Measurements from ENCODE around the gene GPATCH8.
"Not testable (repeated sequence)": the region's sequence is repeated elsewhere in the genome, so short reads cannot be mapped to it uniquely, and the experiment has no call there.

GPATCH8 gene

DNA sequence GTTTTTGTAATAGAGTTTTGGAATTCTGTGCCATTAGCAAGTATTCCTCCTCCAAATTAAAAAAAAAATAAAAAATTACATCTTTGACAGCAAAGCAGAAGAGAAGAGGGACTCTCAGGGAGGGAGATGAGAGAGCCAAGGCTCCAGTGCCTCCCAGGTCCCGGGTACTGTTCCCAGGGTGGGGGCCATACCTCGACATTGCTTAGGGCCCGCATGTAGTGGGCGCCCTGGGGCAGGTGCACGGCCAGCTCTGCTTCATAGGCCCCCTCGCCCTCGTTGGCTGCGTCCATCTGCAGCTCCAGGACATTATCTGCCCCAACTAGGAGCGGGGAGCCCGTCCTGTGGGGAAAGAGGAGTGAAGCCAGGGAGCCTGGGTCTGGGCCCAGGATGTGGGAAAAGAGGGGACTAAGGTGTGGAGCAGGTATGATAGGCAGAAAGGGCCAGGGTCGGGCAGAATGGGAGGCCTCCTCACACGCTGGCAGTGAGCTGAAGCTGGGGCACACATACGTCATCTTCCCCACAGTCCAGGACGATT, 125.0 kb downstream of the GPATCH8 start:
- DNase-seq (ENCODE audit: extremely low read depth in 1 of 2, low read depth in 1 of 2) = no peak

DNA sequence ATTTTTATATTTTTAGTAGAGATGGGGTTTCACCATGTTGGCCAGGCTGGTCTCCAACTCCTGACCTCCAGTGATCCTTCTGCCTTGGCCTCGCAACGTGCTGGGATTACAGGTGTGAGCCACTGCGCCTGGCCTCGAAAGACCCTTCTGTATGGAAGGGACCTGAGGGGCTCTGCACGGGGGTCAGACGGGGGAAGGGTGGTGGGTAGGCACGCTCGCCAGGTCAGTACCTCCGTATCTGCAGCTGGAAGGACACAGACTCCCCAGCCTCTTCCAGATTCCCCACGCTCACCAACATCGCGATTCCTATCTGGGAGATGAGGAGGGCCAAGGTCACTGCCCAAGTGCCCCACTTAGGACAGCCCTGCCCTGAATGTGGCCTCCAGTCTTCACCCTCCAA, 126.4 kb downstream of the GPATCH8 start:
- DNase-seq (ENCODE audit: extremely low read depth in 1 of 2, low read depth in 1 of 2) = no peak

GRCh38 chr17:44376124-44376523, 127.1 kb downstream of the GPATCH8 start:
- no peak for DNase-seq (ENCODE audit: extremely low read depth in 1 of 2, low read depth in 1 of 2)

- DNase-seq (ENCODE audit: extremely low read depth in 1 of 2, low read depth in 1 of 2) = no peak
Measured at GRCh38 chr17:44375196-44376017, 127.8 kb downstream of the GPATCH8 start.

DNA sequence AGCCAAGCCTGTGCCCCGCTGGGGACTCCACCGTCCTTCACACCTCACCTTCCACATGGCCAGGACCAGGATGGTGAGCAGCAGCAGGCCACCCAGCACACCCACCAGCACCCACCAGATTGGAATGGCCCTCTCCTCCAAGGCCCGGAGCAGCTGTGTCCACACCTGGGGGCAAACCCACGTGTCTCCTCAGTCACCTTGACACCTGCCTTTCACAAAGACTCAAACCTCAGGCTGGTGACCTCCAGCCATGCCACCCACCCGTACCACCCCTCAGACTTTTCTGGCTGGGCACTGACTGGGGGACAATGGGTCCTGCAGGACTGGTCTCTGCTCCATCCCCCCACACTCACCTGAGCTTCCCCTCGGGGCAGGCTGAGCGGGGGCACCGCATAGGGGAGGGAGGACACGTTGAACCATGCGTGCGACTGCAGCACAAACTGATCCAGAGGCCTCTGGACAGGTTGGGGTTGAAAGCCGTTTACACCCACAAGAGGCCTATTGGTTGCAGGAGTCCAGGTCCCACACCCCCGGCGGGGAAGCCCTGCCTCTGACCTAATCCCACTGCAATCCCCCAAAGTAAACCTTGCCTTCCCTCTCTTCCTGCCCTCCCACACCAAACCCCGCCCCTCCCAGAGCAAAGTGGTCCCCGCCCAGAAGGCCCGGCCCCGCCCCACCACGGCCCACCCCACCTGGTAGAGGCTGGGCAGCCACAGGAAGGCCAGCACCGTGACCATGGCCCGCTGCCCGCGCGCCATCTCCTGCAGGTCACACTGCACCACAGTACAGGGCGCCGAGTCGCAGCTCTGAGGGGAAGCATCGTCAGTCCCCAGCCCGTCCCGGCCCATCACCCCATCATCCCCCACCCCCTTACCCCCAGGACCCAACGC, 128.7 kb downstream of the GPATCH8 start:
- no peak for DNase-seq (ENCODE audit: extremely low read depth in 1 of 2, low read depth in 1 of 2)

DNA sequence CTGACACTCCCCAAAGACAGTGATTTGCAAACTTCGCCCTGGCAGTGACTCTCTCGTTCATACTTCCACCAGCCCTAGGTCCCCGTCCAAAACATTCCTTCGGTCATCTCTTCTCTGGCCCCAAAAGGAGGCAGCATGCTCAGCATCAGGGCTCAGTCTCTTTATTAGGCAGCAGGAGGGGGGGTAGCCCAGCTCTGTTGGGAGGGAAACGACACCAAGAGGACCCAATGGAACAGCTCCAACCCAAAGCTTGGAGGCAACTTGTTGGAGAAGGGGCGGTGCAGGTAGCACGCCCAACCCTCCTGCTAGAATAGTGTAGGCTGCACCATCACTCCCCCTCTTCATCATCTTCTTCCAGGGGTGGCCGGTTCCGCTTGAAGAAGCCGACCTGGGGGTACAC, 131.2 kb downstream of the GPATCH8 start:
- no peak for DNase-seq (ENCODE audit: extremely low read depth in 1 of 2, low read depth in 1 of 2)

- DNase-seq (ENCODE audit: extremely low read depth in 1 of 2, low read depth in 1 of 2) = not testable (repeated sequence)
Measured at GRCh38 chr17:44369414-44370023, 133.7 kb downstream of the GPATCH8 start.

DNA sequence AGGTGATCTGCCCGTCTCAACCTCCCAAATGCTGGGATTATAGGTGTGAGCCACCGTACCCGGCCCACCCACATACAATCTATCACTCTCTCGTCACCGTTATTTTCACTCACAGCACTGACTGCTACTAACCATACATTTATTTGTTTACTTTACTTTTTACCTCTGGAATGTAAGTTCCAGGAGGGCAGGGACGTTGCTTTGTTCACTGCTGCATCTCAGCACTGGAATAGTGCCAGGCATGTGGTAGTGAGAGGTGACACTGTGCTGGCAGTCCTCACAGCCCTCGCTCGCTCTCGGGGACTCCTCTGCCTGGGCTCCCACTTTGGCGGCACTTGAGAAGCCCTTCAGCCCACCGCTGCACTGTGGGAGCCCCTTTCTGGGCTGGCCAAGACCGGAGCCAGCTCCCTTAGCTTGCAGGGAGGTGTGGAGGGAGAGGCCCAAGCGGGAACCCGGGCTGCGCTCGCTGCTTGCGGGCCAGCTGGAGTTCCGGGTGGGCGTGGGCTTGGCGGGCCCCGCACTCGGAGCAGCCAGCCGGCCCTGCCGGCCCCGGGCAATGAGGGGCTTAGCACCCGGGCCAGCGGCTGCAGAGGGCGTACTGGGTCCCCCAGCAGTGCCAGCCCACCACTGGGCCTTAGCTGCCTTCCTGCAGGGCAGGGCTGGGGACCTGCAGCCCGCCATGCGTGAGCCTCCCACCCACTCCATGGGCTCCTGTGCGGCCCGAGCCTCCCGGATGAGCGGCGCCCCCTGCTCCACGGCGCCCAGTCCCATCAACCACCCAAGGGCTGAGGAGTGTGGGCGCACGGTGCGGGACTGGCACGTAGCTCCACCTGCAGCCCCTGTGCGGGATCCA, 134.6 kb downstream of the GPATCH8 start:
- DNase-seq (ENCODE audit: extremely low read depth in 1 of 2, low read depth in 1 of 2) = not testable (repeated sequence)

DNA sequence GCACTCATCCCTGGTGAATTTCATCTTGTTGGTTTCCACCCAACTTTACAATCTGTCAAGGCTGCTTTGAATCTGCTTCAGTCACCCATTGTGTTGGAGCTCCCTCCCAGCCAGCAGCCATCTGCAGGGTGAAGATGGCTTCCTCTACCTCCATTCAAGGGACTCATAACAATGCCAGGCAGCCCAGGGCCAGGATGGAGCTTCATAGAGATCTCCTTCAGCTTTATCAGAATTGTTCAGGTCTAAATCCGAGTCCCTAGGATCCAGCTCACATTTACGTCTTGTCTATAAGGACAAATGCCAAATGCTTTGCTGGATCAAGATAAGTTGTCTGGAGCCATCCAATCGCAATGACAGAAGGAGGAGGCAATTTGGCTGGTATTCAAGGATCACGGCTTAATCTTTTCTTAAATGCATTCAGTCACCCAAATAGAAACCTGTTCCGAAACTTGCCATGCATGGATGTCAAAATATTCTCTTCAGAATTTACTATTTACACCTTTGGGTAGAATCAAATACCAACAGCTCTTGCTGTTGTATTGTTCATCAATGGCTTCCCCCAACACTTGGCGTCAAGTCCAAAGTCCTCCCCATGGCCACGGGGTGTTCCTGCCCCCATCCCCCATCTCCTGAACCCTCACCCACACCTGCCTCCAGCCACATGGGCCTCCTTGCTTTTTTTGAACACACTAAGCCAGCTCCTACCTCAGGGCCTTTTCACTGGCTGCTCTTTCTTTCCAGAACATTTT, 135.8 kb downstream of the GPATCH8 start:
- no peak for DNase-seq (ENCODE audit: extremely low read depth in 1 of 2, low read depth in 1 of 2)

DNA sequence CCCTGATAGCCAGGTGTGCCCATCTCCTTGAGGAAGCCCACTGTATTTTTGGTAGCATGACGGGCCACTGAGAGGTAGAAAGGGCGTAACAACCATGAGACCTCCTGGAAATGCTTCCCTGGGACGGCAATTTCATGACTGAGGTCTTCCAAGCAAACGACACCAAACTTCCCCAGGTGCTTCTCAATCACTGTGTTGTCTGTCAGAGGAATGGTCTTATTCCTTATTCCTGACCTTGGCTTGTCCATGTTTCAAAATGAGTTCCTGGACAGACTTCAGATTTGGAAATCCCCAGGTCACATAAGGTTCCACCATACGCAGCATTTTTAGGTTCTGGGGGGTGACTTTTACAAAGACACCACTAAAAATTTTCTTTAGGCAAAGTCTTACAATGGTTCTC, 138.2 kb downstream of the GPATCH8 start:
- not testable (repeated sequence) for DNase-seq (ENCODE audit: extremely low read depth in 1 of 2, low read depth in 1 of 2)

DNA sequence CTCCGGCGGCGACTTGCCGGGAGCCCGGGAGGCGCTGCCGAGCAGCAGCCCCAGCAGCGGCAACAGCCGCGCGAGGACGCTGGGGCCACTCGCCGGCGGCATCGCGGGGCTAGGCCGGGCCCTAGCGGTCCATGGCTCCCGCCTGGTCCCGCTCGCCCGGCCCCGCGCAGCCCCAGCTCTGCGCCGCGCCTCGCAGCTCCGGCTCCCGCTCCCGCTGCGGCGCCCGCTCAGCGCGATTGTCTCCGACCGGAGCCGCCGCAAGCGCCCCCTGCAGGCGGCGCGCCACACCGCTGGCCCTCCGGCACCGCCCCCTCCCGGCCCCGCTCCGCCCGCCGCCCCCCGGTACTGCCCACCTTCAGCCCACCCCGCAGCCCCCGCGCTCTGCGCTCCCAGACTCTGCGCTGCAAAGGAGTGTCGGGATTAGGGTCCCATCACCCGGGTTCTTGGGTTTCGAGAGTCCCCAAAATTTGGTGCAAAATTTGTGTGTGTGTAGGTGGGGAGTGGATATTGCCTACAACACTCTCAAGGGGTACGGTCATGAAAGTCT, 139.5 kb downstream of the GPATCH8 start, which contains the start of gene FAM171A2:
Gene FAM171A2 (minus strand): TSS at position 241 of the 547 bp plus-strand sequence. CDS start 139 bp downstream, at position 102.
- peak; percentile 31 to 48 for DNase-seq (ENCODE audit: extremely low read depth in 1 of 2, low read depth in 1 of 2)

DNA sequence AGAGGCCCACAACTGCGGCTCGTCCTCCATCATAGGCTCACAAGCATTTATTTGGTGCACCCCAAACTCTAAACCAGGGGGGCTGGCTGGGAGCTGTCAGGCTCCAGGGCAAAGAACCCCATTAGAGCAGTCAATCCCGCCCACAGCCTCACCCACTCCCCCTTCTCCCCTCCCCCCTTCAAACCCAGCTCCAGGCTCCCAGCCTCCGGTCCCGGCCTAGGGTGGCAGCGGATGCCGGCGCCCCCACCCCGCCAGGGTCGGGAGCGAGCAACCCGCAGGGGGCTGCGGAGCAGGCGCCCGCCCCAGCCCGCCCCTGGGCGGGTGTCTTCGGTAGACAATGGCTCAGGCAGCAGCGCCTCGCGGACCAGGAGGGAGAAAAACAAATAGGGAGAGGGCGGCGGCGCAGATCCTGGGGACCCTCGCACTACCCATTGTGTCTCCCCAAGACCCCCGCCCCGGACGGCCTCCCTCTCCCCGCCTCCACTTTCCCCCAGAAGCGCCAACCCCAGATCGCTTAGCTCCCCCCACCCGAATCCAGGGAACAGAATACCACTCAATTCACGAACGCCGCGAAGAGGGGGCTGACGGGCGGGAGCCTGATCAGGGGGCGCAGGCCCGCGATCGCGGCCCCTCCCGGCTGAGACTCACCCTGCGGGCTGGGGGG, 140.1 kb downstream of the GPATCH8 start:
- DNase-seq (ENCODE audit: extremely low read depth in 1 of 2, low read depth in 1 of 2) = no peak

GRCh38 chr17:44362459-44362948, 140.7 kb downstream of the GPATCH8 start:
- no peak for DNase-seq (ENCODE audit: extremely low read depth in 1 of 2, low read depth in 1 of 2)

DNA sequence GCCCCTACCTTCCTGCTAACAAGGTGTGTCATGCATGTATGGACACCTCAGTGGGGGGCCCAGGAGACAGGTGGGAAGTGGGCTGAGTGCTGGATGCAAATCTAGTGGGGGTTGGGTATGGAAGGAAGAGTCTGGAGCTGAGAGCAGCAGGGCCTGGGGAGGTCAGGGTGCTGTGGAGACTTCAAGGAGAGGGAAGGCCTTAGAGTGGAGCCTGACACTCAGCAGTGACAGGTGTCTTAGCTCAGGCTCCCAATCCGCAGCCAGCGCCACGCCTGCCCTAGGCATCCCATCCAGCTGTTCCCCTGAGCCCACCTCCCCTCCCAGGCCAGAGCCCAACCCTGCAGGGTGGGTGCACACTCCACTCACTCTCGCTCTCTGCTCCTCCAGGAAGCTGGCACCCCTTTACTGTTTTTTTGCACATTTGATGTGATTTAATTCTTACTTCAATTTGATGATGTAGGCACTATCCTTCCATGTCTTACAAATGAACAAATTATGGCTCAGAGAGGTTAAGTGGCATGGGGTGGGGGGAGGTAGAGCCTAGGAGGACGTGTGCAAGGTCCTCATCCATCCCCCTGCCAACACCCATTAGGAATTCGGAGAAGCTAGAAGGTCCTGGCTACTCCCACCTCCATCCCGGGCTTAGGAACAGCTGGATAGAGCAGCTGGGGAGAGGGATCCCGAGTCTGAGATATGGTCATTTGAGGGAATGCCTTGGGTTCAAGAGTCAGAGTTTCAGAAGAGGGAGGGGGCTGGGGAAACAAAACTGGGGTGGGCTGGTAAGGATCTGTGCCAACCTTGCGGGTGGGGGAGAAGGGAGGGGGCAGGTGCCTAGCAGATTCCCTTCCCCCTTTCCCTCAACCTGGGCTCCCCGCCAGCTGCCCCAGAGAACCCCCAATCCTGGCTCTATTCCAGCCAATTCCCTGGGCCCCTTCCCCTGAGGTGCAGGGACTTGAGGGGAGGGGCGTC, 141.6 kb downstream of the GPATCH8 start:
- no peak for DNase-seq (ENCODE audit: extremely low read depth in 1 of 2, low read depth in 1 of 2)

GRCh38 chr17:44360826-44361225, 142.4 kb downstream of the GPATCH8 start:
- DNase-seq (ENCODE audit: extremely low read depth in 1 of 2, low read depth in 1 of 2) = no peak

- no peak for DNase-seq (ENCODE audit: extremely low read depth in 1 of 2, low read depth in 1 of 2)
Measured at GRCh38 chr17:44360144-44360533, 143.1 kb downstream of the GPATCH8 start.

- DNase-seq (ENCODE audit: extremely low read depth in 1 of 2, low read depth in 1 of 2) = no peak
Measured at GRCh38 chr17:44359458-44360143, 143.6 kb downstream of the GPATCH8 start.

All from stimulated activated CD8-positive, alpha-beta memory T cell treated with anti-CD3 and anti-CD28 coated beads, Interleukin-7, amount 100 ng/mL, for 48 hours (primary cell).